HG03064 (cell line): ENCODE measurements around the gene HTRA2.

Experiments used
- ATAC-seq: cut with Tn5 transposase; IDR thresholded peaks from one replicate; pipeline ENCODE4 v1.9.1; 2021; ENCODE audit warnings: low read depth; ENCODE audit not compliant: unreplicated experiment

Gene HTRA2

GRCh38 chr2:74581463-74581862 is 51.7 kb downstream of the HTRA2 start:
- ATAC-seq, result no peak

GRCh38 chr2:74582184-74582583 is 52.5 kb downstream of the HTRA2 start:
- ATAC-seq, result no peak
